HG03558 (cell line): ENCODE measurements around the gene AGGF1.
"Not testable (repeated sequence)": the region's sequence is repeated elsewhere in the genome, so short reads cannot be mapped to it uniquely, and the experiment has no call there.

ENCODE experiments used
- ATAC-seq: cut with Tn5 transposase; IDR thresholded peaks from one replicate; pipeline ENCODE4 v1.9.1; 2021; ENCODE audit warnings: moderate number of reproducible peaks; ENCODE audit not compliant: unreplicated experiment; ENCODE audit errors: extremely low read depth

The AGGF1 gene

DNA sequence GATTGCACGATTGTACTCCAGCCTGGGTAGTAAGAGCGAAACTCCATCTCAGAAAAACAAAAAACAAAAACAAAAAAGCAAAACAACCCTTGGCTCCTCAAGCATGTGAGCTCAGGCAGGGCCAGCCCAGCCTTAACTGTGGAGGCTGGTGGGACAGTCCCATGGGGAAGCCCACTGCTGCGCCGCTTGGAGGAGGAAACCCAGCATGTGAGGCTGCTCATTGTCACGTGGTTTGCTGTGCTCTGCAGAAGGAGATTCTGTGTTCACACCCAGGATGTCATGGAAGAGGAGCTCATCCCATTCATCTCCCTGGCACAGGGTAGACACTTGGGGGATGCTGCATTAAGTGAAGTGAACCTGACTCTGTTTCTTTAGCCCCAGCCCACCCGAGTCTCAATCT lies 52.9 kb downstream of the AGGF1 start:
- no peak for ATAC-seq

DNA sequence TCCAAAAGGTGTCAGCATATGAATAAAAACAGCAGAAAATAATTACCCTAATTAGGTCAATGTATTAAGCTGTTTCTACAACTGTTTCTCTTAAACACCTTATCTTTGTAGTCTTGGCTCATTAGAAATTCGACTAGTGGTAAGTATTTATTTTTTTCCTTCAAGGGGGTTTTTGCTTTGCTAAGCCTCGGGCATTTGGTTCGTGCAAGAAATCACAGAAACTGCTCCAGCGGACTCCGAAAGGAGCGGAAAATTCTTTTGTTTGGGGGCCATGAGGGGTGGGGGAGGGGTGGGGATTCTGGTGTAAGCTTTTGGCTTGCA lies 56.1 kb downstream of the AGGF1 start:
- no peak for ATAC-seq

DNA sequence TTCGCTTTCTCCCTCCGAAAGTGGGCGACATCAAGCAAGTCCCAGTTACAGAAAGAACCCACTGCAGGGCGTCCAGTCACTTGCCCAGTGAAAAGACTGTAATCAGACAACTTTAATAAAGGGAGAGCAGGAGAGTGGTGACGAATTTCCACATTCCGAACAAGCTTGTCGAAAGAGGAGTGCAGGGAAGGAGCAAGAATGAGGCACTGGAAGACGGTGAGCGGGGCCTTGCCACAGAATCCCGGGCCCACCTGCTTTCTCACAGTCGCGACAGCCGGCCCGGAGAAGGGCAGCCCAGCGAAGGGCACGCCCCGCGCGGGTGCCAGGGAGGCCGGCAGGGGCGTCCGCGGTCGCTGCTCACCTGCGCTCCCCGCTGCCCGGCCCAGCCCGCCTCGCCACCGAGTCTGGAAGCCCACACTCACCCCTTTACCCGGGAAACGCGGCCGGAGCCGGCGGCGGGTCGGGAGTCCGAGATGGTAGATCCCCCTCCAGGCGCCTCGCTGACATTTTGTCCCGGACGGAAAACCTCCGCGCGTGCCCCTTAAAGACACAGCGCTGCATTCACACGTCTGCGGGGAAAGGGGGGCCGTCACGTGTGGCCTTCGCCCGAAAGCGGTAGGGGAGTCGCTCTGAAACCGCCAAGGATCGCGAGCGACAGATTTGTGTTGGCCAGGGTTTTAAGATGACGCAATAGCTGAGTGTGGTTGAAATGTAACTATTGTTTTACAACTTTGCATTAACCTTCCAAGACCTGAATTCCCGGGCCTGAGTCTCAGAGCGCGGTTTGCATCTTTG lies 56.7 kb downstream of the AGGF1 start, which contains the start of gene ZBED3:
Gene ZBED3 (minus strand): TSS at position 597 of the 795 bp plus-strand sequence. CDS start 9,407 bp downstream, outside the sequence.
- ATAC-seq = no peak

DNA sequence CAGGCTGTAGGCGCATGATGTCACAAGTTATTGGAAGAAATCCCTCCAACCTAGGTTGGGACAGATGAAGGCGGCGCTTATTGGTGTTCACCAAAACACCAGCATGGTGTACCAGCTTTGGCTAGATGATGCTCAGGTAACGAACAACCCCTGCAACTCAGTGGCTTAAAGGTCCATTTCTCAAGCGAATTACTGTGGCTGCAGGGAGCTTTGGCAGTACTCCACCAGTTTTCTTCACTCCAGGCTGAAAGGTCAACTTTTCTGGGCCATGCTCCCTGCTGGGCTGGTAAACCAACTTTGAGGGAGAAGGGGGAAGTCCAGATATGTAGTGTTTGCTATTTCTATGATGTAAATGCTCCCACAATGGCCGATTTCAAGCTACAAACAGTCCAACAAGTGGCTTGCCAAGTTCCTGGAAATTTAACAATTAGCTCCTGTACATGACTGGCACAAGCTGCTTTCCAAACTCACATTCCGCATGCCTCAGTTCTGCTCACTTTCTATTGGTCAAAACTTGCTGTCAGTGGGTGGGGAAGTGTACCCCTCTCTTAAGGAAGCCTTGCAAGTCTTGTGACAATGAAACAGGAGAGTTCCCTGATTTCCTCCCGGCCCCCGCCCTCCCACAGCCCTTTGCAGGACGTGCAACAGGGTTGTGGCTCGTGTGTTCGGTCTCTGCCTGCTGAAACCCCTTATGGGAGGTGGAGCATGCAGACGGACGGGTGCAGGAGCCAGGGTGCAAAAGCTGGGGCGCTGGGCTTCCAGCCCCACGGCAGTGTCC lies 57.5 kb downstream of the AGGF1 start:
- no peak for ATAC-seq

DNA sequence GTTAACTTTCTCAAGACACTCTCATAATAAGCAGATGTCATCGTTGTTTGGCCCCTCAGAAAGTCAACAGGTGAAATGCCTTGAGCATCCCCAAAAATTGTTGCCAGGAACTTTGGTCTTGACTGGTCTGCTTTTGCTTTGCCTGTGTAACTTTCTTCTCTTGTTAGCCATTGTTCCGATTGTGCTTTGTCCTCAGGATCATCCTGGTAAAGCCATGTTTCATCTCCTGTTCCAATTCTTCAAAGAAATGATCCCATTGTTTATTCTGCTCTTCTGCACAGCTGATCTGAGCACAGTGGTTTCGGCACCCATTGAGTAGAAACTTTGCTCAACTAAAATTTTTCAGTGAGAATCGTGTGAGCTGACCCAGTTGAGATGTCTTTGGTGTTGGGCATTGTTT lies 65.0 kb downstream of the AGGF1 start:
- no peak for ATAC-seq

DNA sequence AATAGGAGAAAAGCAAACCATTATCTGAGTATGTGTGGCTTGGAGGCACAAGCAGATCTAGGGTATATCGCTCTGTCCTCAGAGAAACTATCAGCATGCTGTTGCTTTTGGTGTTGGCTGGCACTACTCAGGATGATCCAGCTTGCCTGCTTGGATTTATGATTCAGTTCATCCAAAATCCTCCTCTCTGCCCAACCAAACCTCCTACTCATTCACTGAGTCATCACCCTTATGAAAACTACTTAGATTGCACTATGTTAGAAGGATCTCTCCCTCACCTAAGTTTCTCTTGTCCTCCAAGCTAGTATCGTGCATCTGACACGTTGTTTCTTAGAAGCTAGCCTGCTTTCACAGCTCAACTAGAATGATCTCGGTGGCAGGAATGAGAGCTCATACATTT lies 71.1 kb downstream of the AGGF1 start:
- no peak for ATAC-seq

DNA sequence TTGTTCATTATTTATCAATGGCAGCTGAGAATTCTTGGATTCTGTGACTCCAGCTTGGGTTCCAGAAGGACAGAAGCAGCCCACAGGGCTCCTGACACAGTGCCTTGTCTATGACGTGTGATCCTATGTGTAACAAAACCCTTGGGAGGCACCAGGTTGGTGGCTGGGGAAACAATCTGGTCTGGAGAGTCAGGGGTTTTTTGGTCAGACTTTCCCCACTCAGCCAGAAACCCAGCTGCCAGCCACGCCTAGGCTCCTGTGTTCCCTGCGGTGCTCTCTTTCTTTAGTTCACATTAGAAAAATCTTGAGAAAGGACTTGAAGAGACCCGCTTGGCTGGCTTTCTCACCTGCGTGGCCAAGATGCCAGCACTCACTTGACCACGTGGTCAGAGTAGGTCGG lies 72.3 kb downstream of the AGGF1 start:
- ATAC-seq = no peak

DNA sequence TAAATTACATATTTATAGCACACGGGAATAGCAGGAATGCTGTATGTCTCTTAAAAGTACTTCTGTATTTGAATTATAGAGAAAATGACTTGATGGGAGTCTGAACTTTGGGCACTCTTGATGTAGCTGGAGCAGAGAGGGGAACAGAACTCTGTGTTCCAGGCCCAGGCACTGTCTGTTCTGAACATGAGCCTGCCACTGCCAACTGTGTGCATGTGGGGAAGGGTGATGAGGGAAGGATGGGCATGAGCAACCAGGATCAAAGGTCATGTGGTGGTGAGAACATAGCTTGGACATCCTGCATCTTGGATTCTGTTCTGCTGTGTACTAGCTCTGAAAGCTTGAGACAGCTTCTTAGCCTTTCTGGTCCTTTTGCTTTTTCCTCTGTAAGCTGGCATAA lies 73.3 kb downstream of the AGGF1 start:
- no peak for ATAC-seq

DNA sequence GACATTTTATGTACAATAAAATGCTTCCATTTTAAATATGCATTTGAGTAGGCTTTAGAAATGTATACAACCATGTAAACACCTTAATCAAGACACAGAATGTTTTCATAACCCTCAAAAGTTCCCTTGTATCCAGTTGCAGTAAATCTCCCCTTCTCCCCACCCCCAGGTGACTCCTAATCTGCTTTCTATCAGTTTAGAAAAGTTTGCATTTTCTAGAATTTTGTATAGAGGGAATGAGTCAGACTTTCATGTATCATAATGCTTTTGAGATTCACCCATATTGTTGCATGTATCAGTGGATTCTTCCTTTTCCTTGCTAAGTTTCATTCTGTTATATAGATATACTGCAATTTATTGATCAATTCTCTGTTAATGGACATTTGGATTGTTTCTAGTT lies 74.6 kb downstream of the AGGF1 start:
- no peak for ATAC-seq

DNA sequence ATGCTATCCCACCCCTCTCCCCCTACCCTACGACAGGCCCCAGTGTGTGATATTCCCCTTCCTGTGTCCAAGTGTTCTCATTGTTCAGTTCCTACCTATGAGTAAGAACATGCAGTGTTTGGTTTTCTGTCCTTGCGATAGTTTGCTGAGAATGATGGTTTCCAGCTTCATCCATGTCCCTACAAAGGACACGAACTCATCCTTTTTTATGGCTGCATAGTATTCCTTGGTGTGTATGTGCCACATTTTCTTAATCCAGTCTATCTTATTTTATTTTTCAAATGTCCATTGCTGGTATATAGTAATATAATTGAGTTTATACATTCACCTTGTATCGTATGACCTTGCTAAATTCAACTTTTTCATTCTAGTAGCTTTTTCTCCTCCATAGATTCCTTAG lies 76.8 kb downstream of the AGGF1 start:
- ATAC-seq = not testable (repeated sequence)
